OCI-LY3 (cell line): ENCODE results near the gene PTPN21.

ENCODE experiments used
- H2AFZ ChIP-seq: fragments of 200-600, 300-600 bp; shearing (Covaris generic); 2 replicates; pipeline ENCODE4 v1.6.0; 2014; ENCODE audit warnings: antibody characterized with exemption, low read depth, low read length
- H3K27ac ChIP-seq: fragments of 200-600, 300-600 bp; sonication (generic); 2 replicates; pipeline ENCODE4 v1.5.1; 2014; ENCODE audit warnings: mild to moderate bottlenecking, low read length, moderate library complexity, mixed read lengths
- H3K27me3 ChIP-seq: fragments of 200-600, 300-600 bp; sonication (generic); 2 replicates; pipeline ENCODE4 v1.6.1; 2014; ENCODE audit warnings: low read depth, low read length, mixed read lengths
- H3K36me3 ChIP-seq: fragments of 200-600, 300-600 bp; sonication (generic); replicated peaks from 2 replicates; pipeline ENCODE3; 2014; ENCODE audit warnings: low read depth, low read length, mixed read lengths
- H3K4me1 ChIP-seq: fragments of 300-600, 200-600 bp; sonication (generic); 2 replicates; pipeline ENCODE4 v1.6.1; 2014; ENCODE audit warnings: low read length, mixed read lengths
- H3K4me2 ChIP-seq: fragments of 200-600, 300-600 bp; sonication (generic); 2 replicates; pipeline ENCODE4 v1.6.1; 2014; ENCODE audit warnings: low read length, mixed read lengths
- H3K4me3 ChIP-seq: fragments of 300-600, 200-600 bp; sonication (generic); 2 replicates; pipeline ENCODE4 v1.5.1; 2014; ENCODE audit warnings: antibody characterized with exemption, mild to moderate bottlenecking, low read length, moderate library complexity
- H3K79me2 ChIP-seq: fragments of 300-600, 200-600 bp; shearing (Covaris generic); 2 replicates; pipeline ENCODE4 v1.6.1; 2014; ENCODE audit warnings: mild to moderate bottlenecking, low read length, mixed read lengths
- H3K9ac ChIP-seq: fragments of 300-600, 200-600 bp; shearing (Covaris generic); 2 replicates; pipeline ENCODE4 v1.6.0; 2014; ENCODE audit warnings: mild to moderate bottlenecking, low read length, moderate library complexity
- H3K9me3 ChIP-seq: fragments of 200-600, 300-600 bp; shearing (Covaris generic); 2 replicates; pipeline ENCODE4 v1.6.1; 2014; ENCODE audit warnings: low read length, mixed read lengths; ENCODE audit not compliant: insufficient read depth
- H4K20me1 ChIP-seq: fragments of 200-600, 300-600 bp; sonication (generic); 2 replicates; pipeline ENCODE4 v1.6.1; 2016; ENCODE audit warnings: low read length, mixed read lengths; ENCODE audit not compliant: insufficient read depth
- EZH2phosphoT487 ChIP-seq: fragments of 200-600 bp; shearing (Covaris generic); IDR thresholded peaks from 2 replicates; pipeline ENCODE4 v1.6.1; 2018; ENCODE audit warnings: antibody characterized with exemption, mixed run types, low read depth
- TF ChIP-seq, protein P1 (sequence below): fragments of 200-600, 300-600 bp; sonication (generic); IDR thresholded peaks from 2 replicates; pipeline ENCODE4 v1.5.1; 2014; ENCODE audit warnings: antibody characterized with exemption, low read length, low read depth

PTPN21 gene

DNA sequence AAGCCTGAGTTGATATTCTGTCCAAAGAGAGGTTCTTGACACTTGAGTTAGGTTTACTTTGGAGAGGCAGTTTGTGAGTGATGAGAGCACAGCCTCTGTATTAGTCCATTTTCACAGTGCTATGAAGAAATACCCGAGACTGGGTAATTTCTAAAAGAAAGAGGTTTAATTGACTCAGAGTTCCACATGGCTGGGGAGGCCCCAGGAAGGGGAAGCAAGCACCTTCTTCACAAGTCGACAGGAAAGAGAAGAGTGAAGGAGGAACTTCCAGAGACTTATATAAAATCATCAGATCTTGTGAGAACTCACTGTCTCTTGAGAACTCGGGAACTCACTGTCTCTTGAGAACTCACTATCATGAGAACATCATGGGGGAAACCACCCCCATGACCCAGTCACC lies 13.4 kb upstream of the PTPN21 start:
- Histone ChIP-seq H3K9me3 (peaks cover 9% of the 10 kb centered on the region; the same call in 1 of the 2 replicates), H3K27ac (no peak overlapping the region), H2AFZ (no peak overlapping the region), H3K79me2 (peaks cover 20% of the 10 kb centered on the region), H3K4me3 (no peak overlapping the region), H3K4me1 (peaks cover 7% of the 10 kb centered on the region), H3K9ac (no peak overlapping the region), H4K20me1 (no peaks in the 10 kb centered on the region), H3K36me3 (peaks cover 49% of the 10 kb centered on the region), H3K4me2 (no peak overlapping the region), H3K27me3 (no peaks in the 10 kb centered on the region)
- TF ChIP-seq, protein P1, sequence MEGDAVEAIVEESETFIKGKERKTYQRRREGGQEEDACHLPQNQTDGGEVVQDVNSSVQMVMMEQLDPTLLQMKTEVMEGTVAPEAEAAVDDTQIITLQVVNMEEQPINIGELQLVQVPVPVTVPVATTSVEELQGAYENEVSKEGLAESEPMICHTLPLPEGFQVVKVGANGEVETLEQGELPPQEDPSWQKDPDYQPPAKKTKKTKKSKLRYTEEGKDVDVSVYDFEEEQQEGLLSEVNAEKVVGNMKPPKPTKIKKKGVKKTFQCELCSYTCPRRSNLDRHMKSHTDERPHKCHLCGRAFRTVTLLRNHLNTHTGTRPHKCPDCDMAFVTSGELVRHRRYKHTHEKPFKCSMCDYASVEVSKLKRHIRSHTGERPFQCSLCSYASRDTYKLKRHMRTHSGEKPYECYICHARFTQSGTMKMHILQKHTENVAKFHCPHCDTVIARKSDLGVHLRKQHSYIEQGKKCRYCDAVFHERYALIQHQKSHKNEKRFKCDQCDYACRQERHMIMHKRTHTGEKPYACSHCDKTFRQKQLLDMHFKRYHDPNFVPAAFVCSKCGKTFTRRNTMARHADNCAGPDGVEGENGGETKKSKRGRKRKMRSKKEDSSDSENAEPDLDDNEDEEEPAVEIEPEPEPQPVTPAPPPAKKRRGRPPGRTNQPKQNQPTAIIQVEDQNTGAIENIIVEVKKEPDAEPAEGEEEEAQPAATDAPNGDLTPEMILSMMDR, result no peak
- TF ChIP-seq EZH2phosphoT487, result no peak

DNA sequence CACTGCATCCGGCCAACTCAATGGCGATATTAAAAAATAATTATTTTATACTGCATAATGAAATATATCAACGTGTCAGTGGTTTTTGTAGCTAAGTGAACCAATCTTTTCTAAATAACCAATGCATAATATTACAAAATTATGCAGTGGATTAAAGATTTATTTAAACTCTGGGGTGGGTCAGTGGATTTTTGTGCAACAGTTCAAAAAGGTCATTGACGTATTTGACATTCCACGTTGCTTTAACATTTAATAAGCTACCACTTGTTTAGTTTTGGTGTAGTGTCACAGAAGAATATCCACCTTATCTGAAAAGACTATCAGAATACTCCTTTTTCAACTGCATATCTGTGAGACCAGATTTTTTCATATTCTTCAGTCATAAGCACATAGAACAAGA lies 10.6 kb upstream of the PTPN21 start:
- no peaks in the 10 kb centered on the region for H3K27me3 ChIP-seq
- H3K4me1 ChIP-seq, result peaks cover 13% of the 10 kb centered on the region
- peaks cover 38% of the 10 kb centered on the region for H3K36me3 ChIP-seq
- H3K4me3 ChIP-seq, result no peak overlapping the region
- H3K9me3 ChIP-seq, result peaks cover 9% of the 10 kb centered on the region; the same call in 1 of the 2 replicates
- no peak overlapping the region for H3K4me2 ChIP-seq
- H3K9ac ChIP-seq, result no peak overlapping the region
- no peak overlapping the region for H3K27ac ChIP-seq
- H3K79me2 ChIP-seq, result peaks cover 23% of the 10 kb centered on the region
- no peak overlapping the region for H2AFZ ChIP-seq
- no peaks in the 10 kb centered on the region for H4K20me1 ChIP-seq
- no peak for TF ChIP-seq EZH2phosphoT487
- TF ChIP-seq, protein P1, result no peak

DNA sequence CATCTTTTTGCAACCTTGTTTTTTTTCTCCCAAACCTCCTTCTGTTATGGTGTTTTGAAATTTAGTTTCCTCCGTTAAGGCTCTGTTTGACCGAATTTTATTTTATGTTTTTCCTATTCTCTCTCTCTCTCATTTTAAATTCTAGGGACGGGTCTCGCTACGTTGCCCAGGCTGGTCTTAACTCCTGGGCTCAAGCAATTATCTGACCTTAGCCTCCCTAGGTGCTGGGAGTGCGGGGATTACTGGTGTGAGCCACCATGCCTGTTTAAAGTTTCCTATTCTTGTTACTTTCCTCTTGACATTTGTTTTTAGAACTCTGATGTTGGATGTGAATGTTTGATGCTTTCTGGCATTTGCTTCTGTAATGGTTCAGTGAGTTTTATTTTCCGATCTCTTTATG lies 9.0 kb upstream of the PTPN21 start:
- peak overlapping the region; percentile 70 for H3K4me2 ChIP-seq
- H3K27me3 ChIP-seq, result no peaks in the 10 kb centered on the region
- H3K36me3 ChIP-seq, result peaks cover 22% of the 10 kb centered on the region
- H3K4me3 ChIP-seq, result peak overlapping the region; percentile 96
- H3K9me3 ChIP-seq, result peaks cover 9% of the 10 kb centered on the region; the same call in 1 of the 2 replicates
- H3K27ac ChIP-seq, result no peak overlapping the region
- H4K20me1 ChIP-seq, result no peaks in the 10 kb centered on the region
- peak overlapping the region; percentile 91 for H3K9ac ChIP-seq
- peaks cover 23% of the 10 kb centered on the region for H3K79me2 ChIP-seq
- H3K4me1 ChIP-seq, result peaks cover 13% of the 10 kb centered on the region
- no peak overlapping the region for H2AFZ ChIP-seq
- TF ChIP-seq EZH2phosphoT487, result no peak
- TF ChIP-seq, protein P1, result no peak

GRCh38 chr14:88562831-88563686 lies 8.3 kb upstream of the PTPN21 start, which contains the start of gene ZC3H14:
TSS of gene ZC3H14 (plus strand) at chr14:88563037. CDS start at chr14:88563134, 97 bp downstream.
- Histone ChIP-seq H4K20me1 (no peaks in the 10 kb centered on the region), H3K36me3 (peaks cover 14% of the 10 kb centered on the region), H3K4me3 (peak within 1 kb of the TSS; percentile 96), H3K9ac (peak within 1 kb of the TSS; percentile 91), H2AFZ (peak within 1 kb of the TSS; percentile 88), H3K79me2 (peaks cover 23% of the 10 kb centered on the region), H3K27me3 (no peaks in the 10 kb centered on the region), H3K4me1 (peaks cover 13% of the 10 kb centered on the region), H3K9me3 (peaks cover 4% of the 10 kb centered on the region; the same call in 1 of the 2 replicates), H3K27ac (peak within 1 kb of the TSS; percentile 58), H3K4me2 (peak within 1 kb of the TSS; percentile 93)
- TF ChIP-seq, protein P1, result peak; percentile 39; the same call in 1 of the 2 replicates
- TF ChIP-seq EZH2phosphoT487, result no peak
